ENCODE data around the gene PACS2.

DNA sequence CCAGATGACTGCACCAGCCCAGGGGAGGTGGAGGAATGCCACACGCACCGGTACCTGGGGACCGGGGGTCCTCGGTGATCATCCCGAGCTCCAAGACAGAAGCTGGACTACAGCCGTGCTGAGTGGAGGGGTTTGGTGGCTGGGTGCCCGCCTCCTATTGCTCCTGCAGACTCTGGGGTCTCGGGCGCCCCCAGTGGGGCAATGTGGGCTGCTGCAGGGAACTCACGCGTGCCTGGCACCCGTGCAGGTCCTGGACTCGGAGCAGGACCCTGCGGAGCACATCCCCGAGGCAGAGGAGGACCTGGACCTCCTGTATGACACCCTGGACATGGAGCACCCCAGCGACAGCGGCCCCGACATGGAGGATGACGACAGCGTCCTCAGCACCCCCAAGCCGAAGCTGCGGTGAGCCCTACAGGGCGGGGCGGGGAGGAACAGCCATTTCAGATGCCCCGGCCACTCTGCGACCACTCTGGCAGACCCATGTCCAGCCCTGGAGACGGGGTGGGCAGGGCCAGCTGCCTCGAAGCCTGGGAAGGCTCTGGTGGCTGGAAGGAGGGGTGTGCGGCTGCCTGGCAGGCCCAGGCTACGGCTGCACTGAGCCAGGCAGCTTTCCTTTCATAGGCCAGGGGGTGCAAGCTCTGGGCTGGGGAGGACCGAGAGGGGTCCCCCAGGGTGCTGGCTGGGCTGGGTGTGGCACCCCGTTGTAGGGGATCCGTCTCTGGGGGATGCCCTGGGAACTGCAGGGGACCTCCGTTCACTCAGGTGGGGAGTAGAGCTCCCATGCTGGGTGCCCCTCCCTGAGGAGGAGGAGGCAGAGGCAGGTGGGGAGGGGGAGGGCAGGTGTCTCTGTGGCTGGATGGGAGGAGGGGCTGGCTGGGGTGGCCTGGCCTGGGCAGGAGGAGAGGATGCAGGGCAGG, 62.2 kb downstream of the PACS2 start:
- TF ChIP-seq, protein P1, sequence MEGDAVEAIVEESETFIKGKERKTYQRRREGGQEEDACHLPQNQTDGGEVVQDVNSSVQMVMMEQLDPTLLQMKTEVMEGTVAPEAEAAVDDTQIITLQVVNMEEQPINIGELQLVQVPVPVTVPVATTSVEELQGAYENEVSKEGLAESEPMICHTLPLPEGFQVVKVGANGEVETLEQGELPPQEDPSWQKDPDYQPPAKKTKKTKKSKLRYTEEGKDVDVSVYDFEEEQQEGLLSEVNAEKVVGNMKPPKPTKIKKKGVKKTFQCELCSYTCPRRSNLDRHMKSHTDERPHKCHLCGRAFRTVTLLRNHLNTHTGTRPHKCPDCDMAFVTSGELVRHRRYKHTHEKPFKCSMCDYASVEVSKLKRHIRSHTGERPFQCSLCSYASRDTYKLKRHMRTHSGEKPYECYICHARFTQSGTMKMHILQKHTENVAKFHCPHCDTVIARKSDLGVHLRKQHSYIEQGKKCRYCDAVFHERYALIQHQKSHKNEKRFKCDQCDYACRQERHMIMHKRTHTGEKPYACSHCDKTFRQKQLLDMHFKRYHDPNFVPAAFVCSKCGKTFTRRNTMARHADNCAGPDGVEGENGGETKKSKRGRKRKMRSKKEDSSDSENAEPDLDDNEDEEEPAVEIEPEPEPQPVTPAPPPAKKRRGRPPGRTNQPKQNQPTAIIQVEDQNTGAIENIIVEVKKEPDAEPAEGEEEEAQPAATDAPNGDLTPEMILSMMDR (IDR thresholded peaks at IDR 0.05): no peak
- TF ChIP-seq ZFX (IDR thresholded peaks at IDR 0.05; ENCODE audit: borderline replicate concordance): no peak
